ENCODE data around the gene MEI1. TPM values are rescaled to one million over a fixed set of nuclear protein-coding genes. Genes with fewer than 3 reads are reported as not detected.
"Not testable (repeated sequence)": the region's sequence is repeated elsewhere in the genome, so short reads cannot be mapped to it uniquely, and the experiment has no call there.

Gene MEI1
- polyA plus RNA-seq (ENCODE audit: insufficient read depth in 1 of 5, insufficient read length in 5 of 5, low replicate concordance in 1 of 5), result 1 to 10 TPM; 2.0 to 4.3 (median 2.9) TPM
- long read RNA-seq, donor 1, partial matches to known transcripts, result 95 of 342 reads
- long read RNA-seq, donor 1, other reads (novel, unspliced or antisense), result 247 of 342 reads
- long read RNA-seq, donor 2, result 0 reads
- long read RNA-seq, donor 3, result 0 reads
- long read RNA-seq, donor 4, result 0 reads
- long read RNA-seq, donor 5, result 0 reads
- long read RNA-seq, donor 6, result 0 reads
- long read RNA-seq, donor 7, result 0 reads
- long read RNA-seq, donor 8, result 0 reads

GRCh38 chr22:41699264-41700107 lies at the start of gene MEI1:
MEI1 (plus strand) TSS chr22:41699503; CDS start chr22:41699539, 36 bp downstream.
- peak; percentile 62 to 70 for DNase-seq

- DNase-seq, result no peak
Measured at GRCh38 chr22:41650229-41650628, 49.1 kb upstream of the MEI1 start.

GRCh38 chr22:41650821-41651220 lies 48.5 kb upstream of the MEI1 start:
- no peak for DNase-seq

GRCh38 chr22:41654322-41654721 lies 45.0 kb upstream of the MEI1 start:
- DNase-seq, result no peak

GRCh38 chr22:41656556-41656955 lies 42.7 kb upstream of the MEI1 start:
- no peak for DNase-seq

GRCh38 chr22:41657709-41658108 lies 41.6 kb upstream of the MEI1 start:
- no peak for DNase-seq

GRCh38 chr22:41658869-41659268 lies 40.4 kb upstream of the MEI1 start:
- DNase-seq, result no peak

GRCh38 chr22:41659941-41660340 lies 39.4 kb upstream of the MEI1 start:
- no peak for DNase-seq

GRCh38 chr22:41660416-41660815 lies 38.9 kb upstream of the MEI1 start:
- no peak for DNase-seq

- no peak for DNase-seq
Measured at GRCh38 chr22:41661088-41661487, 38.2 kb upstream of the MEI1 start.

- no peak for DNase-seq
Measured at GRCh38 chr22:41661713-41662112, 37.6 kb upstream of the MEI1 start.

- DNase-seq, result not testable (repeated sequence)
Measured at GRCh38 chr22:41663594-41663993, 35.7 kb upstream of the MEI1 start.

- DNase-seq, result no peak
Measured at GRCh38 chr22:41664490-41664889, 34.8 kb upstream of the MEI1 start.

GRCh38 chr22:41664951-41665350 lies 34.4 kb upstream of the MEI1 start:
- DNase-seq, result no peak

GRCh38 chr22:41668971-41669911 lies 30.1 kb upstream of the MEI1 start:
- no peak for DNase-seq

- not testable (repeated sequence) for DNase-seq
Measured at GRCh38 chr22:41672096-41672495, 27.2 kb upstream of the MEI1 start.

- DNase-seq, result no peak
Measured at GRCh38 chr22:41672780-41673509, 26.4 kb upstream of the MEI1 start.

- no peak for DNase-seq
Measured at GRCh38 chr22:41674846-41675340, 24.4 kb upstream of the MEI1 start.

GRCh38 chr22:41676134-41676533 lies 23.2 kb upstream of the MEI1 start:
- no peak for DNase-seq

GRCh38 chr22:41681616-41682015 lies 17.7 kb upstream of the MEI1 start:
- no peak for DNase-seq
